Measurements from ENCODE around the gene PARD3. TPM values are rescaled to one million over a fixed set of nuclear protein-coding genes. Genes with fewer than 3 reads are reported as not detected.

The PARD3 gene
- total RNA-seq, 3 donors from 2014 or later: 39.5 to 87.9 (median 47.0) TPM

GRCh38 chr10:34479520-34480179, 335.4 kb downstream of the PARD3 start:
- peaks cover 18% of the 10 kb centered on the region for H3K4me1 ChIP-seq (ENCODE audit: low read depth)
- TF ChIP-seq CTCF (IDR thresholded peaks at IDR 0.05): no peak
- intact Hi-C loops (cut with DNase I, micrococcal nuclease): no loop called here
- DNase-seq: peak in 2 of 3 donors; percentile 43 to 49
- no peak overlapping the region for H3K4me3 ChIP-seq
- peak; percentile 83 for ATAC-seq
- H3K9me3 ChIP-seq: no peaks in the 10 kb centered on the region
- no peaks in the 10 kb centered on the region for H3K36me3 ChIP-seq (ENCODE audit: low read depth)

- no peaks in the 10 kb centered on the region for H3K36me3 ChIP-seq (ENCODE audit: low read depth)
- peaks cover 16% of the 10 kb centered on the region for H3K4me1 ChIP-seq (ENCODE audit: low read depth)
- DNase-seq (no peak), ATAC-seq (peak; percentile 46)
- H3K4me3 ChIP-seq: no peak overlapping the region
- H3K9me3 ChIP-seq: no peaks in the 10 kb centered on the region
- TF ChIP-seq CTCF (IDR thresholded peaks at IDR 0.05): no peak
- intact Hi-C loops (cut with DNase I, micrococcal nuclease): no loop called here
These were observed 337.8 kb downstream of the PARD3 start for GRCh38 chr10:34477249-34477648.

- DNase-seq: no peak
- no peak for TF ChIP-seq CTCF (IDR thresholded peaks at IDR 0.05)
- H3K4me1 ChIP-seq (ENCODE audit: low read depth): peaks cover 16% of the 10 kb centered on the region
These were observed 338.5 kb downstream of the PARD3 start for GRCh38 chr10:34476608-34477007.

GRCh38 chr10:34475786-34476185, 339.3 kb downstream of the PARD3 start:
- DNase-seq: no peak
- intact Hi-C loops (cut with DNase I, micrococcal nuclease): no loop called here
- no peak for TF ChIP-seq CTCF (IDR thresholded peaks at IDR 0.05)
- H3K36me3 ChIP-seq (ENCODE audit: low read depth): no peaks in the 10 kb centered on the region
- ATAC-seq: no peak
- H3K9me3 ChIP-seq: no peaks in the 10 kb centered on the region
- H3K4me3 ChIP-seq: no peak overlapping the region
- H3K4me1 ChIP-seq (ENCODE audit: low read depth): peaks cover 14% of the 10 kb centered on the region

More at GRCh38 chr10:34476608-34477007, 338.5 kb downstream of the PARD3 start:
- no peaks in the 10 kb centered on the region for H3K9me3 ChIP-seq
- no peak for ATAC-seq
- H3K36me3 ChIP-seq (ENCODE audit: low read depth): no peaks in the 10 kb centered on the region
- intact Hi-C loops (cut with DNase I, micrococcal nuclease): no loop called here
- no peak overlapping the region for H3K4me3 ChIP-seq

- Histone ChIP-seq H3K9me3 (no peaks in the 10 kb centered on the region), H3K4me3 (no peak overlapping the region), H3K36me3 (ENCODE audit: low read depth) (no peaks in the 10 kb centered on the region), H3K4me1 (ENCODE audit: low read depth) (peaks cover 9% of the 10 kb centered on the region)
- intact Hi-C loops (cut with DNase I, micrococcal nuclease): no loop called here
- DNase-seq: no peak
- no peak for ATAC-seq
- no peak for TF ChIP-seq CTCF (IDR thresholded peaks at IDR 0.05)
These were observed 339.8 kb downstream of the PARD3 start for GRCh38 chr10:34475274-34475646.
